NCI-H2081 (cell line): ENCODE data around the gene TIMM23B.
"Not testable (repeated sequence)": the region's sequence is repeated elsewhere in the genome, so short reads cannot be mapped to it uniquely, and the experiment has no call there.

Experiments
- DNase-seq, 2 experiments: peaks; one replicate each; lab custom pipeline; 2025; lab: John Stamatoyannopoulos, UW

The TIMM23B gene

GRCh38 chr10:49977756-49978155 lies 35.9 kb downstream of the TIMM23B start:
- not testable (repeated sequence) for DNase-seq

GRCh38 chr10:49987207-49987606 lies 45.4 kb downstream of the TIMM23B start:
- not testable (repeated sequence) for DNase-seq

- not testable (repeated sequence) for DNase-seq
Observed at GRCh38 chr10:49988376-49988775, 46.5 kb downstream of the TIMM23B start, which contains the start of gene AGAP6. TSS of gene AGAP6 (plus strand) at chr10:49988406. CDS start at chr10:49988716, 310 bp downstream.

GRCh38 chr10:49995321-49995720 lies 53.5 kb downstream of the TIMM23B start:
- not testable (repeated sequence) for DNase-seq

- DNase-seq, result not testable (repeated sequence)
Observed at GRCh38 chr10:50014024-50014423, 72.2 kb downstream of the TIMM23B start.

DNA sequence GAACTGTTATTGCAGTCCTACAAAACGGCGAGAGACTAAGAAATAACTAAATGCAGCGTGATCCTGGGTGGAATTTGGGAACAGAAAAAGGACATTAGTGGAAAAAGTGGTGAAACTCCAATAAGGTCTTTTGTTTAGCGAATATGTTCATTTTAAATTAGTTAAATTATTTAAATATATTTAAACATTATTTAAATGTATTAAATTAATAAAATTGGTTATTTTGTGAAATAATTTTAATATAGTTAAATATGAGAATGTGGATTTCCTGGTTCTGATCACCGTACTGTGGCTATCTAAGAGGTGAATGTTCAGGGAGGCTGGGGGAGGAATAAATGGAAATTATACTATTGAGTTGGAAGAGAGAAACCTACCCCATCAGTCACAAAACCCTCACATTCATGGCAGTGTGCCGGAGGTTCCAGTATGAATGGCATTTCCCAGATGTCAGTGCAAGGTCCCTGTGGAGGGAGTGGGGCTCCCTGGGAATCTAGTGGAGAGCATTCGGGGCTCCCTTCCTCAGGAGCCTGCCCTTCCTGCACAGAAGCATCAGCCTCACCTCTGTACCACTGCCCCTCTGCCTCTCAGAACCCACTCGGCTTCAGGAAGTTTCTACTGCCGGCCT lies 73.9 kb downstream of the TIMM23B start:
- DNase-seq, result not testable (repeated sequence)

GRCh38 chr10:50016926-50017325 lies 75.1 kb downstream of the TIMM23B start:
- not testable (repeated sequence) for DNase-seq

DNA sequence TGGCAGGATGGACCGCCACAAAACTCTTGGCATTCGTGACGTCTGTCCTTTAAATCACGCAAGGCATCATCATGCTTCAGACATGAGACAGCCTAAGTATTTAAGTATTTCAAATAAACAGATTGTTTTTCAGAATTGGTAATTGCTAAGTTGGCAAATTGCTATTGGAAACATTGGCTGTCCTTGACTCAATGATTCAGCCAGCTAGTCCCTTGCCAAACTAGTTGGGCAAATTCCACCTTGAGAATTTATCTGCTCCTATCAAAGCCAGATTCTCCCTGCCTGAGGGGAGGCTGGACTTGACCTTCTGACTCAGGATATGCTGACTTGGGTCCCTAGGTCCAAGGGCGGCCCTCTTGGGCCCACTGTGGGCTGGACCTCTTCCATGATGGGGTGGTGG lies 75.8 kb downstream of the TIMM23B start:
- DNase-seq, result not testable (repeated sequence)

GRCh38 chr10:50019279-50019678 lies 77.4 kb downstream of the TIMM23B start:
- not testable (repeated sequence) for DNase-seq

DNA sequence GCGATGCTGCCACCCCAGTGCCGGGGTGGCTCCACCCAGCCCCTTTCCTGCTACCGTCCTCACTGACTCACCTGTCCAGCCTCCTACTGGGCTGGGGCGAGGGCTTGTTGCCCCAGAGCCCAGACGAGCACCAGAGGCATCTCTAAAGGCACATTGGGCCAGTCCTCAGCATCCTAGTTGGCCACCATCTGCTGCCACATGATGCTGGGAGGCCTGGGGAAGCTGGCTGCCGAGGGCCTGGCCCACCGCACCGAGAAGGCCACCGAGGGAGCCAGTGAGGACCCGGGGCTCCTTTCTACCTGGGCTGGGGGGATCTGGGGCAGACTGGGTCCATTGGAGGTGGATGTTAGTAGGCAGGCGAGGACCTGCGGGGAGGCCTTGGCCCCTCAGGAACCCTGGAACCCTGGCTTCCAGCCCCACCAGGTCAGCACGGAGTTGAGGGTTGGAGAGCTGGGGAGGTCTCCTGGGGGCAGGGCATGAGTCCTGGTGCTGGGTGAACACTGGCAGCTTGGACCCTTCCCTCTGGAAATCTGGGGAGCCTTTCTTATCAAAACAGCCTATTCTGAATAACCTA lies 78.7 kb downstream of the TIMM23B start:
- DNase-seq, result not testable (repeated sequence)

DNA sequence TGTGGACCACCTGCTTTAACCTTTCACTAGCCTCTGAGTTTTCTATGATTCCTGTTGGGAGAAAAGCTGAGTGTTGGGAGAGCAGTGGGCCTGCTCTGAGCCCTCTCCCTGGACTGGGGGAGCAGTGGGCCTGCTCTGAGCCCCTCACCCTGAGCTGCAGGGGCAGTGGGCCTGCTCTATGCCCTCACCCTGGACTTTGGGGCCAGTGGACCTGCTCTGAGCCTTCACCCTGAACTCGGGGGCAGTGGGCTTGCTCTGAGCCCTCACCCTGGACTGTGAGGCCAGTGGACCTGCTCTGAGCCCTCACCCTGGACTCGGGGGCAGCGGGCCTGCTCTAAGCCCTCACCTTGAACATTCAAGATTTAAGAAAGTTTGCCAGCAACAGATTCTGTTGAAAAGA lies 79.8 kb downstream of the TIMM23B start:
- no peak for DNase-seq
